Left renal cortex interstitium (tissue), 4 donors: ENCODE data around the gene VMP1. TPM values are rescaled to one million over a fixed set of nuclear protein-coding genes. Genes with fewer than 3 reads are reported as not detected.
"Not testable (repeated sequence)": the region's sequence is repeated elsewhere in the genome, so short reads cannot be mapped to it uniquely, and the experiment has no call there.

Source experiments
- DNase-seq, 4 donors: peaks; one replicate each; pipeline ENCODE4 v3.0.0-alpha.2; 2013; ENCODE audit warnings: low read depth in 4 of 4, low spot score in 2 of 4, missing footprints in 1 of 4
- polyA plus RNA-seq, 4 donors: library from polyadenylated mRNA; unstranded; fragments of 120-200 nt; gene quantifications; one replicate each; pipeline ENCODE4 v1.2.1, GENCODE V29; 2013; ENCODE audit not compliant: insufficient read length in 4 of 4

VMP1 gene
- polyA plus RNA-seq, 4 donors: 88.4 to 128 (median 102) TPM

GRCh38 chr17:59775786-59776350, 68.4 kb downstream of the VMP1 start:
- DNase-seq: no peak

GRCh38 chr17:59776577-59776976, 69.1 kb downstream of the VMP1 start:
- no peak for DNase-seq

GRCh38 chr17:59777033-59777432, 69.6 kb downstream of the VMP1 start:
- no peak for DNase-seq

DNA sequence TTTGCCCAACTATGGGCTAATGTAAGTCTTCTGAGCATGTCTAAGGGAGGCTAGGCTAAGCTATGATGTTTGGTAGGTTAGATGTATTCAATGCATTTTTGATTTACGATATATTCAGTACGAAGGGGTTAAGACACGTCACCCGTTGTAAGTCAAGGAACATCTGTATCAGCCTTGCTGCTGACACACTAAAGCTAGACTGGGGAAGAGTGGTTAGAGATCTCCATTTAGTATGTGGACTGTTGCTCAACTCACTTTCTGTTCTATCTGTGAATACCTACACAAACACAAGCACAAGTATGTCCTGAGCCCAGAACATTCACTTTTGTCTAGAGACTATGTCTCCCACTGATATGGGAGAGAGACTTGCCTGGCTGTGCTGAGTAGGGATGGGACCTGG, 71.5 kb downstream of the VMP1 start:
- DNase-seq: no peak

DNA sequence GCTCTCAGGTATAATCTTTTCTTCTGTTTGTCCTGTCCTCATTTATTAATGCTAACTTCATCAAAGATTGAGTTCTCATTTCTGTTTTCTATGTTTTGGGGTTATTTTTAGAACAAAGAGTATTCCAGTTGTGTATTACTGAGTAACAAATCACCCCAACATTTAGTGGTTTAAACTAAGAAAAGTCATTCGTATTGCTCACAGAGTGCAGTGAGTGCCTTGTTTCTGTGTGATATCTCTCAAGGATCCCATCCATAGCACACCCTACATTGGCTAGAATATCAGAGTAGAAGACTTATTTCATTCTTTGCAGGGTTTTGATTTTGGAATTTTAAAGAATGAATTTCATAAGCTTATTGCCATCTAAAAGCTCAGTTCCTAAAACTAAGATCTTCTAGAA, 72.1 kb downstream of the VMP1 start:
- DNase-seq: no peak

DNA sequence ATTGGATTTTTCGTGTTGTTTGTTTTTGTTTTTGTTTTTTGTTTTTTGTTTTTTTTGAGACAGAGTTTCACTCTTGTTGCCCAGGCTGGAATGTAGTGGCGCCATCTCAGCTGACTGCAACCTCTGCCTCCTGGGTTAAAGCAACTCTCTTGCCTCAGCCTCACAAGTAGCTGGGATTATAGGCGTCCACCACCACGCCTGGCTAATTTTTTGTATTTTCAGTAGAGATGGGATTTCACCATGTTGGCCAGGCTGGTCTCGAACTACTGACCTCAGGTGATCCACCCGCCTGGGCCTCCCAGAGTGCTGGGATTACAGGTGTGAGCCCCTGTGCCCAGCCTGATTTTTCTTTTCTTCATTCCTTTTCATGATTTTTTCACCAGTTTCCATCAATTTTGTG, 73.1 kb downstream of the VMP1 start:
- DNase-seq: not testable (repeated sequence)

DNA sequence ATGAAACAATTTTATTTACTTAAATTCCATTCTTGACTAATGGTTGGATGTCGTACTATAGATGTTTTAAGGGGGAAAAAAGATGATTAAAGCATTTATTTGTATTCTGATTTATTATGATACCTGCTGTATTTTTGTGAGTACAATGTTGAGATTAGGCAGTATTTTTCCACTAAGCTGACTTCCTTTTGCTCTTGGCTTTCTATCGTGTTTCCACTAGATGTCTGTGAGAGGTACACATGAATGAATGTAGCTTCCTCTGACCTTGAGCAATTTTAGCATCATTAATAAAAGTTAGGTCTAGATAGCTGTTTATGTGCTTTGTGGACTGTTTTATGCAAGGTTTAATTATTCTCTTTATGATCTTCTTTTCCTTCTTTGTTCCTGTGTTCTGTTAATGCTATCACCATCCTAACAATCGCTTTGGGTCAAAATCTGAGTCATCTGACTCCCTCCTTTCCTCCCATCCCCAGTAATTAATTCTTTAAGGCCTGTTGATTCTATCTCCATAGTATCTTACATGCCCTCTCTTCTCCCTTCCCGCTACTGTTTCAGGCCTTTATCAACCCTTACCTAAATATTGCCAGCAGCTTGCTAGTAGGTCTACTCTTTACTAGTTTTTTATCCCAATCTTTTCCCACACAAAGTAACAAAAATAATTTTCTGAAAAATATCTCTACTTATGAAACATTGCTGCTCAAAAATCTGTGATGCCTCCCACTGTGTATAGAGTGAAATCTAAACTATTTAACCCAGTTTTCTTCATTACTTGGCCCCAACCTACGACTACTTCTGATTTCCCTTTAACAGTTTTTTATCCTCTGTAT, 76.0 kb downstream of the VMP1 start:
- DNase-seq: no peak

DNA sequence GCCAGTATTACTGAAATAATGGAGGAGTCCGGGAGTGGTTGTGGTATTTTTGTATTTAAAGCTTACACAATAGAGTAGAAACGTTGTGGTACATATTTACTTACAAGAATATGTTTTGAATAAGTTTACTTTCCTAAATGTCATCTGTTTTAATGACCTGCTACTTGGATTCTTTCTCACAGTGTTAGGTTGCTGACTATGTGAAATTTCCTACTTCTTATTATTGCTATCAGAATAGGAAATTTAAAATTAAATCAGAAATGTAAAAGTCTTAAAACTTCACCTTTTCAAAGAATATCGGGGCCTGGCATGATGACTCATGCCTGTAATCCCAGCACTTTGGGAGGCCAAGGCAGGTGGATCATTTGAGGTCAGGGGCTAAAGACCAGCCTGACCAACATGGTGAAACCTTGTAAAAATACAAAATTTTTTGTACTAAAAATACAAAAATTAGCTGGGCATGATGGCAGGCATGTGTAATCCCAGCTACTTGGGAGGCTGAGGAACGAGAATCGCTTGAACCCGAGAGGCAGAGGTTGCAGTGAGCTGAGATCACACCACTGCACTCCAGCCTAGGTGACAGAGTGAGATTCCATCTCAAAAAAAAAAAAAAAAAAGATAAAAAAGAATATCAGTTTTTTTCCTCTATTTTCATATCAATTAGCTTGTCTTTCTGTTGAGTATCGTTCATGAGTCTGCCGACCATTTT, 77.8 kb downstream of the VMP1 start:
- no peak for DNase-seq

DNA sequence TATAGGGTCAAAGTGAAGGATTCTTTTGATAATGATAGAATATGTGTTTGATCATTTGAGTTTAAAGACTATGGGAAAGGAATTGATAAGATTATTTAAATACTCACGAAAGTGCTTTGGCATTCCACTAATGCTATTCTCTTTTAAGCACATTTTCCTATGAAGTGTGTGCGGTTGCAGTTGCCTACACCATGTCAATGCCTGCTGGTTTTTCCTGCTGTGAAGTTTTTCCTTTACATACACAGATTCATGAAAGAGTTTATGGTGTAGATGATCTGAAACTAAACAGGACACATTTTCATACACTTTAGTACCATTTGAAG, 78.7 kb downstream of the VMP1 start:
- no peak for DNase-seq

- DNase-seq: no peak
Measured at GRCh38 chr17:59786536-59787319, 79.3 kb downstream of the VMP1 start.

GRCh38 chr17:59789849-59790248, 82.4 kb downstream of the VMP1 start:
- not testable (repeated sequence) for DNase-seq

- DNase-seq: not testable (repeated sequence)
Measured at GRCh38 chr17:59790418-59790817, 83.0 kb downstream of the VMP1 start.

GRCh38 chr17:59790910-59791309, 83.5 kb downstream of the VMP1 start:
- no peak for DNase-seq

DNA sequence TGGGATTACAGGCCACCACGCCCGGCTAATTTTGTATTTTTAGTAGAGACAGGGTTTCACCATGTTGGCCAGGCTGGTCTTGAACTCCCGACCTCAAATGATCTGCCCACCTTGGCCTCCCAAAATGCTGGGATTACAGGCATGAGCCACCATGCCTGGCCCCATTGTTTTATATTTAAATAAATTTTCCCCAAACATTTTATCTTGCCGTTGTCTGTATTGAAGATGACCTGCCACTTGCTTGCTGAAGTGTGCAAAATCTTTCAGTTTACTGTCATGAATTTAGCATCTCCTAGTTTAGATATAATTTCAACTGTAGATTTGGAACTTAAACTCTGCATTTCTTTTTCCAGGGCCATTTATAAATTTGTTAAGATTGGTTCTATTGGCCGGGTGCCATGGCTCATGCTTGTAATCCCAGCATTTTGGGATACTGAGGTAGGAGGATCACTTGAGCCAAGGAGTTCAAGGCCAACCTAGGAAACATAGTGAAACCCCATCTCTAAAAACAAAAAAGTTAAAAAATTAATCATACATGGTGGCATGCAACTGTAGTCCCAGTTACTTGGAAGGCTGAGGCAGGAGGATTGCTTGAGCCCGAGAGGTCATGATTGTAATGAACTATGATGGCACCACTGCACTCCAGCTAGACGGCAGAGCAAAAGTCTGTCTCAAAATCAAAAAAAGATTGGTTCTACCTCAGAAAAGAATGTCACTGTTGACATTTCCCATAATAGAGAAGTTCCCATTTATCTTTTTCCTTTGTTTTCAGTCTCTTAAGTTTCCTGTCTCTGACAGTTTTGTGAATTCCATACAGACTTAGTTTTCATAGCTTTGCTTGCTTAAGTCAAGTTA, 84.4 kb downstream of the VMP1 start:
- no peak for DNase-seq

- DNase-seq: not testable (repeated sequence)
Measured at GRCh38 chr17:59792458-59792823, 85.0 kb downstream of the VMP1 start.

DNA sequence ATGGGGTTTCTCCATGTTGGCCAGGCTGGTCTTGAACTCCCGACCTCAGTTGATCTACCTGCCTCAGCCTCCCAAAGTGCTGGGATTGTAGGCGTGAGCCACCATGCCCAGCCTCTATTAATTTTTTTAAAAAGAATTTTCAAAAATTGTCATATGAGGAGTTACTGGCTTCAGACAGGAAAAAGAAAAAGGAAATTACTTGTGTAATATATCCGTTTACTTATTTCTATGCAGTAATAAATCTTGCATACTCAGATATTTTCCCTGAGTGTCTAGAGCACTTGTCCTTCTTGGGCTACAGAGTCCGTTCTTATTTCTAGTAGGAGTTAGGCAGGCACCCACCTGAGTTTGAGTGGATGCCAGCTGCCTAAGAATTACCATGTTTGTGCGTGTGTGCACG, 85.8 kb downstream of the VMP1 start:
- no peak for DNase-seq

GRCh38 chr17:59796138-59796537, 88.7 kb downstream of the VMP1 start:
- no peak for DNase-seq

DNA sequence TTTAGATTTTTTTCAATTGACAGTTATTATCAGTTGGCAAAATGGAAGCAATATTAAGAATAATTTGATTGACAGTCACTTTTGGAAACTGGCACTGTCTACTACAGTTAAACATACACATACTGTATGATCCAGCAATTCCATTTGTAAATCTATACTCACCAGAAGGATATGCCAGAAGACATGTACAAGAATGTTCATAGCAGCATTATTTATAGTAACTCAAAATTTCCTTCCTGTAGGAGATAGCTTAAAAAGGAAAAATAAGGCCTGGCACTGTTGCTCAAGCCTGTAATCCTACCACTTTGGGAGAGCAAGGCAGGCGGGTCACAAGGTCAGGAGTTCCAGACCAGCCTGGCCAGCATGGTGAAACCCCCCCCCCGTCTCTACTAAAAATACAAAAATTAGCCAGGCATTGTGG, 89.3 kb downstream of the VMP1 start:
- no peak for DNase-seq

GRCh38 chr17:59798111-59798510, 90.7 kb downstream of the VMP1 start:
- no peak for DNase-seq

DNA sequence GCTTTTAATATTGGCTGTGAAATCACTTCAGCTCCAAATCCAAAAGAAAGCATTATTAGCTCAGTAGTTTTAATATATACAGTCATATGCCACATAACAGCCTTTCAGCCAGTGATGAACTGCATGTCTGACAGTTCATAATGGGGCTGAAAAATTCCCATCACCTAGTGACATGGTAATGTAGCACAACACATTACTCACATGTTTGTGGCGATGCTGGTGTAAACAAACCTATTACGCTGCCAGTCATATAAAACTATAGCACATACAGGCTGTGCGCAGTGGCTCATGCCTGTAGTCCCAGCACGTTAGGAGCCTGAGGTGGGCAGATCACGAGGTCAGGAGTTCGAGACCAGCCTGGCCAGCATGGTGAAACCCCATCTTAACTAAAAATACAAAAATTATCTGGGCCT, 93.1 kb downstream of the VMP1 start:
- DNase-seq: no peak
